MM.1S (cell line): Measurements from ENCODE around the gene GSG1L.

ENCODE experiments used
- DNase-seq: peaks from one replicate; pipeline ENCODE4 v3.0.0-alpha.2; 2015
- H2AFZ ChIP-seq: fragments of 300-600 bp; sonication (generic); 2 replicates; pipeline ENCODE4 v1.6.0; 2016; ENCODE audit warnings: antibody characterized with exemption, low read length
- H3F3A ChIP-seq: fragments of 300-600 bp; sonication (generic); 2 replicates; pipeline ENCODE4 v1.6.1; 2016; ENCODE audit warnings: mild to moderate bottlenecking, antibody characterized with exemption, low read length, moderate library complexity, mixed read lengths; ENCODE audit not compliant: insufficient read depth
- H3K27ac ChIP-seq: fragments of 300-600 bp; sonication (generic); 2 replicates; pipeline ENCODE4 v1.5.1; 2016; ENCODE audit warnings: mild to moderate bottlenecking, low read length
- H3K27me3 ChIP-seq: fragments of 300-600 bp; sonication (generic); replicated peaks from 2 replicates; pipeline ENCODE4 v1.6.0; 2016; ENCODE audit warnings: low read length; ENCODE audit not compliant: insufficient read depth
- H3K36me3 ChIP-seq: fragments of 300-600 bp; sonication (generic); replicated peaks from 2 replicates; pipeline ENCODE4 v1.6.1; 2016; ENCODE audit warnings: mild to moderate bottlenecking, low read length, mixed read lengths; ENCODE audit not compliant: insufficient read depth
- H3K4me1 ChIP-seq: fragments of 300-600 bp; sonication (generic); 2 replicates; pipeline ENCODE4 v1.6.1; 2016; ENCODE audit warnings: low read length, mixed read lengths
- H3K4me2 ChIP-seq: fragments of 300-600 bp; sonication (generic); 2 replicates; pipeline ENCODE4 v1.6.0; 2016; ENCODE audit warnings: low read depth, low read length
- H3K4me3 ChIP-seq: fragments of 300-600 bp; sonication (generic); 2 replicates; pipeline ENCODE4 v1.5.1; 2016; ENCODE audit warnings: low read length, mixed read lengths
- H3K79me2 ChIP-seq: fragments of 300-600 bp; sonication (generic); 2 replicates; pipeline ENCODE4 v1.6.1; 2016; ENCODE audit warnings: mixed run types, low read length, mixed read lengths
- H3K9ac ChIP-seq: fragments of 300-600 bp; sonication (generic); 2 replicates; pipeline ENCODE4 v1.6.1; 2016; ENCODE audit warnings: low read length, mixed read lengths
- H3K9me2 ChIP-seq: fragments of 300-600 bp; sonication (generic); replicated peaks from 2 replicates; pipeline ENCODE4 v1.6.1; 2016; ENCODE audit warnings: mild to moderate bottlenecking, low read length, mixed read lengths; ENCODE audit not compliant: insufficient read depth
- H3K9me3 ChIP-seq: fragments of 300-600 bp; sonication (generic); replicated peaks from 2 replicates; pipeline ENCODE4 v1.6.1; 2016; ENCODE audit warnings: mild to moderate bottlenecking, low read length, mixed read lengths; ENCODE audit not compliant: insufficient read depth
- H4K20me1 ChIP-seq: fragments of 300-600 bp; sonication (generic); 2 replicates; pipeline ENCODE4 v1.6.1; 2016; ENCODE audit warnings: mild to moderate bottlenecking, low read length, moderate library complexity, mixed read lengths; ENCODE audit not compliant: insufficient read depth
- EZH2 ChIP-seq: fragments of 300-600 bp; sonication (generic); optimal IDR thresholded peaks from 2 replicates; pipeline ENCODE3; 2017; ENCODE audit warnings: low read depth, mild to moderate bottlenecking, antibody characterized with exemption, low read length, mixed read lengths
- EZH2phosphoT487 ChIP-seq: fragments of 300-600 bp; sonication (generic); IDR thresholded peaks from 2 replicates; pipeline ENCODE4 v1.6.1; 2018; ENCODE audit warnings: antibody characterized with exemption, low read length
- TF ChIP-seq, protein P1 (sequence below): fragments of 300-600 bp; sonication (generic); IDR thresholded peaks from 2 replicates; pipeline ENCODE4 v1.5.1; 2016; ENCODE audit warnings: antibody characterized with exemption, low read length, mixed read lengths

The GSG1L gene

DNA sequence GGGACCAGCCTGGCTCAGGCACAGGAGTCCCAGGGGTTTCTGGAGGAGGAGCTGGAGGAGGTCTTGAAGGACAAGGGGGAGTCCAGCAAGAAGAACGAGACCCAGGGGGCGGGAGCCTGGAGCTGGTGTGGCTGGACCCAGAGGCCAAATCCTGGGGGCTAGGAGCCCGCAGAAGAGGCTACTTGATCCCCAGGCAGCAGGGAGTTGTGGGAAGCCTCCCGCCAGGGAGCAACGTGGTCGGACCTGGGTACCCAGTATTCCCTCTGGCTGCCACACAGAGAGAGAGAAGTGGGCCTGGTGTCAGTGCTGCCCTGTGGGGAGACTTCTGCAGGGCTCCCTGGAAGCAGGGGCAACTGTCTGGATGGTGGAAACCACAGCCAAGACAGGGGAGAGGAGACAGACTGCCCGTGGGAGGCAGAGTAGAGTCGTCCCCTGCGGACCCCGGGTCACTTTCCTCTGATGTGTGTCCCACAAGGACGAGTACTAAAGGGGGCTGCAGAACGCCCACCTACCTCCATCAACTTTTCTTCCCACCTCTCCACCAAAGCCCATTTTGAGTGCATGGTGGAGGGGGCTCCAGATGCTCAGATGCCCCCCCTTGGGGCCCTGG lies 160.4 kb downstream of the GSG1L start:
- no peaks in the 10 kb centered on the region for H3K9me2 ChIP-seq
- H3K4me2 ChIP-seq: no peak overlapping the region
- no peak overlapping the region for H3K27ac ChIP-seq
- no peak overlapping the region for H2AFZ ChIP-seq
- H3F3A ChIP-seq: no peaks in the 10 kb centered on the region
- no peaks in the 10 kb centered on the region for H3K9me3 ChIP-seq
- H3K27me3 ChIP-seq: peaks cover 67% of the 10 kb centered on the region
- no peaks in the 10 kb centered on the region for H4K20me1 ChIP-seq
- DNase-seq: no peak
- no peaks in the 10 kb centered on the region for H3K4me1 ChIP-seq
- no peaks in the 10 kb centered on the region for H3K79me2 ChIP-seq
- TF ChIP-seq, protein P1, sequence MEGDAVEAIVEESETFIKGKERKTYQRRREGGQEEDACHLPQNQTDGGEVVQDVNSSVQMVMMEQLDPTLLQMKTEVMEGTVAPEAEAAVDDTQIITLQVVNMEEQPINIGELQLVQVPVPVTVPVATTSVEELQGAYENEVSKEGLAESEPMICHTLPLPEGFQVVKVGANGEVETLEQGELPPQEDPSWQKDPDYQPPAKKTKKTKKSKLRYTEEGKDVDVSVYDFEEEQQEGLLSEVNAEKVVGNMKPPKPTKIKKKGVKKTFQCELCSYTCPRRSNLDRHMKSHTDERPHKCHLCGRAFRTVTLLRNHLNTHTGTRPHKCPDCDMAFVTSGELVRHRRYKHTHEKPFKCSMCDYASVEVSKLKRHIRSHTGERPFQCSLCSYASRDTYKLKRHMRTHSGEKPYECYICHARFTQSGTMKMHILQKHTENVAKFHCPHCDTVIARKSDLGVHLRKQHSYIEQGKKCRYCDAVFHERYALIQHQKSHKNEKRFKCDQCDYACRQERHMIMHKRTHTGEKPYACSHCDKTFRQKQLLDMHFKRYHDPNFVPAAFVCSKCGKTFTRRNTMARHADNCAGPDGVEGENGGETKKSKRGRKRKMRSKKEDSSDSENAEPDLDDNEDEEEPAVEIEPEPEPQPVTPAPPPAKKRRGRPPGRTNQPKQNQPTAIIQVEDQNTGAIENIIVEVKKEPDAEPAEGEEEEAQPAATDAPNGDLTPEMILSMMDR: no peak
- TF ChIP-seq EZH2phosphoT487 (no peak), EZH2 (no peak)
- H3K4me3 ChIP-seq: no peak overlapping the region
- no peaks in the 10 kb centered on the region for H3K36me3 ChIP-seq
- H3K9ac ChIP-seq: no peak overlapping the region

DNA sequence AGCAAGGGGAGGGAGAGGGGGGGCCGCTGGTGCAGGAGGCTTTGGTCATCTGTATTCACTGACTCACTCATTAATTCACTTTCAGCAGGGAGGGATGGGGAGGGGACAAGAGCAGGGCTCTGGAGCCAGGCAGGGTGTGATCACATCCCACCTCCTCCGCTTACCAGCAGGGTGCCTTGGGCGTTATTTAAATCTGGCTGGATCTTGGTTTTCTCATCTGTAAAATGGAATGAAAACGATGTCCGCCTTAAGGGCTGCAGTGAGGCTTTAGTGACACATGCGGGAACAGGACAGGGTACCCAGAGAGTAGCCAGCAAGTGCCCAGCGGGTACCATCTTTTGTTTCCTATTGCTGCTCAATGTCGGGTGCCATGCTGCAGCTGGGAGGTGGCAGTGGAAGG lies 161.0 kb downstream of the GSG1L start:
- H3K79me2 ChIP-seq: no peaks in the 10 kb centered on the region
- no peak overlapping the region for H3K9ac ChIP-seq
- H4K20me1 ChIP-seq: no peaks in the 10 kb centered on the region
- no peaks in the 10 kb centered on the region for H3K9me3 ChIP-seq
- no peak overlapping the region for H3K27ac ChIP-seq
- H2AFZ ChIP-seq: no peak overlapping the region
- no peaks in the 10 kb centered on the region for H3F3A ChIP-seq
- no peaks in the 10 kb centered on the region for H3K9me2 ChIP-seq
- no peak for DNase-seq
- H3K36me3 ChIP-seq: no peaks in the 10 kb centered on the region
- H3K4me3 ChIP-seq: no peak overlapping the region
- peaks cover 67% of the 10 kb centered on the region for H3K27me3 ChIP-seq
- TF ChIP-seq EZH2phosphoT487 (no peak), EZH2 (no peak)
- TF ChIP-seq, protein P1: no peak
- H3K4me1 ChIP-seq: no peaks in the 10 kb centered on the region
- no peak overlapping the region for H3K4me2 ChIP-seq

DNA sequence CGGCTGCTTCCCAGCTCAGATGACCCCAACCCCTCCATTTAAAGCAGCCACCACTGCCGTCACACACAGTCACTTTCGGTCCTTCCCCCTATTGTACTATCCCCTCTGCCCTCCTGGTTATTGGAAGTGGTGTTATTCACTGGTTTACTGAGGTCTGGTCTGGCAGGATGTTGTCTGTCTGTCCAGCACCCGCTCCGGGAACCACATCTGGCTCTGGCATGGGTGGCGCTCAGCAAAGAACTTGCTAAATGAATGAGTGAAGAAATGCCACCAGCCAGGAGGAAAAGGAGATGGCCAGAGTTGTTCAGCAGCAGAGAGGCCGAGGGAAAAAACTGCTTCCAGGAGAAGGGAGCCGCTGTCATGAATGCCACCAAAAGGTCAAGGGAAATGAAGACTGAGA lies 161.6 kb downstream of the GSG1L start:
- Histone ChIP-seq H4K20me1 (no peaks in the 10 kb centered on the region), H3K4me3 (no peak overlapping the region), H3K9ac (no peak overlapping the region), H2AFZ (no peak overlapping the region), H3K27me3 (peaks cover 68% of the 10 kb centered on the region), H3K27ac (no peak overlapping the region), H3K36me3 (no peaks in the 10 kb centered on the region), H3K9me3 (no peaks in the 10 kb centered on the region), H3K9me2 (no peaks in the 10 kb centered on the region), H3F3A (no peaks in the 10 kb centered on the region), H3K4me2 (no peak overlapping the region), H3K79me2 (no peaks in the 10 kb centered on the region), H3K4me1 (no peaks in the 10 kb centered on the region)
- no peak for DNase-seq
- TF ChIP-seq EZH2 (no peak), EZH2phosphoT487 (no peak)
- TF ChIP-seq, protein P1: no peak
